HEK293T (cell line): Measurements from ENCODE around the gene TXNRD2.

ENCODE experiments used
- ARNT ChIP-seq: fragments of 450-650 bp; IDR thresholded peaks from 2 replicates; pipeline ENCODE4 v1.6.1; 2017; ENCODE audit warnings: mild to moderate bottlenecking
- BHLHE40 ChIP-seq: fragments of 450-650 bp; IDR thresholded peaks from 2 replicates; pipeline ENCODE4 v1.6.1; 2016; ENCODE audit warnings: mild to moderate bottlenecking, moderate library complexity, borderline replicate concordance
- CTBP1 ChIP-seq: fragments of 450-650 bp; IDR thresholded peaks from 2 replicates; pipeline ENCODE4 v1.6.1; 2016; ENCODE audit warnings: borderline replicate concordance
- ELF4 ChIP-seq: fragments of 450-650 bp; IDR thresholded peaks from 2 replicates; pipeline ENCODE4 v1.6.1; 2017; ENCODE audit warnings: antibody characterized with exemption
- FOXA1 ChIP-seq: fragments of 450-650 bp; IDR thresholded peaks from 2 replicates; pipeline ENCODE4 v1.6.1; 2016; ENCODE audit warnings: mild to moderate bottlenecking
- FOXK2 ChIP-seq: fragments of 450-650 bp; IDR thresholded peaks from 2 replicates; pipeline ENCODE4 v1.6.1; 2016; ENCODE audit warnings: mild to moderate bottlenecking
- FOXM1 ChIP-seq: fragments of 450-650 bp; IDR thresholded peaks from 2 replicates; pipeline ENCODE4 v1.6.1; 2017; ENCODE audit warnings: mild to moderate bottlenecking, borderline replicate concordance
- HDGF ChIP-seq: fragments of 450-650 bp; IDR thresholded peaks from 2 replicates; pipeline ENCODE4 v1.6.1; 2017; ENCODE audit warnings: antibody characterized with exemption, borderline replicate concordance
- NFRKB ChIP-seq: fragments of 450-650 bp; IDR thresholded peaks from 2 replicates; pipeline ENCODE4 v1.6.1; 2016; ENCODE audit warnings: mild to moderate bottlenecking, moderate library complexity
- SP1 ChIP-seq: fragments of 450-650 bp; IDR thresholded peaks from 2 replicates; pipeline ENCODE4 v1.6.1; 2017
- SUZ12 ChIP-seq: fragments of 450-650 bp; IDR thresholded peaks from 2 replicates; pipeline ENCODE4 v1.6.1; 2016; ENCODE audit warnings: mild to moderate bottlenecking
- TARDBP ChIP-seq: fragments of 450-650 bp; IDR thresholded peaks from 2 replicates; pipeline ENCODE4 v1.6.1; 2016
- TF ChIP-seq, protein P1 (sequence below): fragments of 450-650 bp; IDR thresholded peaks from 2 replicates; pipeline ENCODE4 v1.6.1; 2016

DNA sequence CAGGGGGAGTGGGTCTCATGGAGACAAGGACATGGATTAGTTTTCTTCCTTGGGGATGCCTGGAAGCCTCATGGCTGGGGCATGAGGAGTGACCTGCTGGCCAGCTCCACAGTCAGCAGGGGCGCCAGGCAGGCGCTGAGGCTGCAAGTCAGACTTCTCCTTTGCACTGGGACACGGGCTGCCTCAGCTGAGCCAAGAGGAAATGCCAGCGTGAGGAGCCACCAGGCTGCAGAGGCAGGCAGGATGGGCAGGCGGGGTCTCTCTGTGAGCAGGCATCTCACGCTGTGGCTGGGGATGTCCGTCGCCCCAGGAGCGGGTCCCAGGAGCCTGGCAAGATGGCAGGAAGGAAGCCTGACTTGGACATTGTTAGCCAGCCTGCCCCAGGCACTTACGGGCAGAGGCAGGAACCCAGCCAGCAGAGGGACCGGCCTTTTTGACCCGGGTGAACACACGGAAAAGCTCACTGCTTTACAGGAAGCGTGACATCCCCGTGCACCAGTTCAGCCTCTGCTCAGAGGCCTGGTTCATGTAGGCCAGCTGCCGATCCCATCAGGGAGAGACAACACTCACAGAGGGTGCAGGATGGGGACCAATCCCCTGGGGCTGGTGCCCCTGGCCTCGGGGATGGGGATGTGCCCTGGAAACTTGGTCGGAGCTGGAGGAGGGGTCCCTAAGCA, 97.1 kb downstream of the TXNRD2 start:
- no peak for TF ChIP-seq FOXK2
- no peak for TF ChIP-seq BHLHE40
- TF ChIP-seq ELF4, result no peak
- TF ChIP-seq FOXM1, result no peak
- TF ChIP-seq, protein P1, sequence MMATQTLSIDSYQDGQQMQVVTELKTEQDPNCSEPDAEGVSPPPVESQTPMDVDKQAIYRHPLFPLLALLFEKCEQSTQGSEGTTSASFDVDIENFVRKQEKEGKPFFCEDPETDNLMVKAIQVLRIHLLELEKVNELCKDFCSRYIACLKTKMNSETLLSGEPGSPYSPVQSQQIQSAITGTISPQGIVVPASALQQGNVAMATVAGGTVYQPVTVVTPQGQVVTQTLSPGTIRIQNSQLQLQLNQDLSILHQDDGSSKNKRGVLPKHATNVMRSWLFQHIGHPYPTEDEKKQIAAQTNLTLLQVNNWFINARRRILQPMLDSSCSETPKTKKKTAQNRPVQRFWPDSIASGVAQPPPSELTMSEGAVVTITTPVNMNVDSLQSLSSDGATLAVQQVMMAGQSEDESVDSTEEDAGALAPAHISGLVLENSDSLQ, result no peak
- no peak for TF ChIP-seq FOXA1
- TF ChIP-seq SUZ12, result no peak
- no peak for TF ChIP-seq SP1
- no peak for TF ChIP-seq CTBP1
- TF ChIP-seq ARNT, result no peak
- no peak for TF ChIP-seq HDGF
- TF ChIP-seq NFRKB, result no peak
- TF ChIP-seq TARDBP, result no peak
